Measurements from ENCODE around the gene ABHD15.
A peak's percentile ranks its signal among the peaks of the same experiment; 100 is the strongest.

The ABHD15 gene

DNA sequence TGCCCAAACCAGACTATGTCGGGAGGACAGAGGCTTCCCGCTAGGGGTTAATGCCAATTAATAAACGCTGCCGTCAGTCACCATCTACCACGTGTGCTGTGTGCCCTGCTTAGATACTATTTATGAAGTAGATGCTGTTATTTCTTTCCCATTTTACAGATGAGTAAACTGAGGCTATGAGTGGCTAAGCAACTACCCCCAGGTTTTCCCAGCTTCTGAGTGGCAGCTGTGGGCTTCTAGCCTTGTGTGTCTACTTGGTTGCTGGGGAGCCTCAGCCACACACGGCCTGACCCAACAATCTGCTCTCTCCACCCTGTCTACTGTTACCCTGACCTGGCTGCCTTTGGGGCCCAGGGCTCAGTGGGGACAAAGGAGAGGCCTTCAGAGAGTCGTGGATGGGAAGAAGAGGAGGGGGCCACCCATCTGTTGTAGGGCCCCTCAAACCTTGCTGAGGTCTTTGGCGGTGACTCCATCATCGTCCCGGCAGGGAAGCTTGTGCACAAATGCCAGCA is 15.5 kb upstream of the ABHD15 start:
- DNase-seq (ENCODE audit: low spot score) = no peak

DNA sequence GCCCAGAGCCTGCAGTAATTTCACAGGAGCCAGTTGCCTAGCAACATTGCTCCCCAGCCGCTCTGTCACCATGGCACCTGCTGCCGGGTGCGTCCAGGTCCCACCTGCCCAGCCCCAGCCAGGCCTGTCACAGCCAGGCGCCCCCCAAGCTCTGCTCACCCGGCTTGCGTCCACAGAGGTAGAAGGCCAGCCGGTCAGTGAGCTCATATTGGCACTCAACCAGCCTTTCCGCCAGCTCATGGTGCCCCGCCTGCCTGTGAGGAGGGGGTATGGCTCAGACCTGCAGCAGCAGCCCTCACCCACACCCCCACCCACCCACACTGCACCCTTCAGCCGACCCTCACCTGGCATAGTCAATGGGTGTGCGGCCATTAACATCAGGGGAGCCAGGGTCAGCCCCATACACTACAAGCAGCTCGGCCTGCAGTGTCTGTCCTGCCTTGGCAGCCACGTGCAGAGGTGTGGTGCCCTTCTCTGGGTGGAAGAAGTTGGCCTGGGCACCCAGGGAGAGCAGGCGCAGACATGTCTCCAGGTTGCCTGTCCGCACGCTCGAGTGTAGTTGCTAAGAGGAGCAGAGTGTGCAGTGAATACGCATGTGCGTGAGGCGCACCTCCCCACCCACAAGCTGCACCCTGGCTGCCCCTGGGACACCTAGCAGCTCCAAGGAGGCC is 14.9 kb upstream of the ABHD15 start:
- no peak for DNase-seq (ENCODE audit: low spot score)

DNA sequence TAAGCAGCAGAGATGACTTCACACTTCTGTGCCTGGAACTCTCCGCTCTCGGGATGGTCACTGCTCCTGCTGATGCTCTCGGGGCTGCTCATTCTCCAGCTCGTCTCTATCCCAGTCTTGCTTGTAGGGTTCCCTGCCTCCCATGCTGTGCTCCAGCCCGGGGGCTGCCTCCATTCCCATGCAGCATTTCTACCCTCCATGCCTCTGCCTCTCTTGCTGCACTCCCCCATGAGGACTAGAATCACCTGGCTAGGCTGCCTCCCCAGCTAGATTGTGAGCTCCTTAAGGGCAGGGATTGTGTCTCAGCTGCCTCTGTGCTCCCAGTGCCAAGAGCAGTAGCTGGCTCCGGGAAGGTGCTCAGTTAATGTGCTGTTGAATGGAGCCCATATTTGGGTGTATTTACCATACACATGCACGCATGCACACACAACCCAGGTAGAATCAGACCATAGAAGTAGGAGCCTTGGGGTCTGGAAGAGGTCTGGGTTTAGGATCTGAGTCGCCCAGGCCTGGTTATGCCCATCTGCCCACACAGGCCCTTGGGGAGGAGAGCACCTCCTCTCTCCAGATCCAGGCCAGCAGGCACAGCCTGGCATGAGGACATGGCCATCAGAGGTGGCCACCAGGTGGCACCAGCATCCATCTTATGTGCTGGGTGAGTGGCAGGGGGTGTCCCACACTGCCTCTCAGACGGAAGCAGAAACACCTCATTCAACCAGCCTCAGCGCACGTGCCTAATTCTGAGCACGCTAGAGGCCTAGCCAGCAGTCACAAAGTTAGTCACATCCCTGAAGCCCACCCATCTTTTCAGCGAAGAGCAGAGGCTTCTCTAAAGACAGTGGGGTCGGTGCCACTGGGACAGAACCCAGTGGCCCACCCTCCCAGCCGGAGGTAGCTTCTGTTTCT is 13.3 kb upstream of the ABHD15 start:
- peak; percentile 64 for DNase-seq (ENCODE audit: low spot score)

DNA sequence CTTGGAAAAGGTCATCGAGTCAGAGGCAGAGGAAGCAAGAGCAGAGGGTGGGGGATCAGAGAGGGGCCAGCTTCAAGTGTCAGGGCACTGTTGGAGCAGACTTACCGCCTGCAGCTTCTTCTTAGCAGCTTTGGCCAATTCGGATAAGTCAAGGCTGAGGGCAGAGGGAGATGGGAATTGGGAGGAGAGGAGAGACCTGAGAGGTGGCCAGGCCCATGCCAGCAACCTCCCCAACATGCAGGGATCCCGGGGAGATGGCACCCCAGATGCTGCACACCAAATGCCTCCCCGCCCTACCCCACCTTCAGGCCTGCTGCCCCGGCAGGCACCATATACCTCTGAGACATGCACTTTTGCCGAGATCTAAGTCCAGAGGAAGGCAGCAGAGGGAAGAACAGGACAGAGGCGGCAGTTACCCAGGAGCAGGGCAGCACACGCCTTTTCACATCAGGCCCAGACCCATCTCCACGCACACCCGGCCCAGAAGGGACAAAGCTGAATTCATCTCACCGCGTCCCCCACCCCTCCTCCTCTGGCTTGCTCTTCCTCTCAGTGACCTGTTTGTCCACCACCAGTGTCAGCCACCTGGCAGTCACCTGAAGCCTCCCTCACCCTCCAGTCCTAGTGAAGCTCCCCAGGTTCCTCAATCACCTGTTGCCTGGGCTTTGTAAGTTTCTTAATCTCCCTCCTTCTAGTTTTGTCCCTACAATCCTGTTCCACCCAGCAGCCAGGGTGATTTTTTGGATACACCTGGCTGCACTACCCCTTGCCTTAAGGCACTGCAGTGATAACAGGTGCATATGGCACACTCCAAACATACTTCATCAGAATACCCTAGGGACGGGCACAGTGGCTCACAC is 12.0 kb upstream of the ABHD15 start:
- DNase-seq (ENCODE audit: low spot score) = no peak

DNA sequence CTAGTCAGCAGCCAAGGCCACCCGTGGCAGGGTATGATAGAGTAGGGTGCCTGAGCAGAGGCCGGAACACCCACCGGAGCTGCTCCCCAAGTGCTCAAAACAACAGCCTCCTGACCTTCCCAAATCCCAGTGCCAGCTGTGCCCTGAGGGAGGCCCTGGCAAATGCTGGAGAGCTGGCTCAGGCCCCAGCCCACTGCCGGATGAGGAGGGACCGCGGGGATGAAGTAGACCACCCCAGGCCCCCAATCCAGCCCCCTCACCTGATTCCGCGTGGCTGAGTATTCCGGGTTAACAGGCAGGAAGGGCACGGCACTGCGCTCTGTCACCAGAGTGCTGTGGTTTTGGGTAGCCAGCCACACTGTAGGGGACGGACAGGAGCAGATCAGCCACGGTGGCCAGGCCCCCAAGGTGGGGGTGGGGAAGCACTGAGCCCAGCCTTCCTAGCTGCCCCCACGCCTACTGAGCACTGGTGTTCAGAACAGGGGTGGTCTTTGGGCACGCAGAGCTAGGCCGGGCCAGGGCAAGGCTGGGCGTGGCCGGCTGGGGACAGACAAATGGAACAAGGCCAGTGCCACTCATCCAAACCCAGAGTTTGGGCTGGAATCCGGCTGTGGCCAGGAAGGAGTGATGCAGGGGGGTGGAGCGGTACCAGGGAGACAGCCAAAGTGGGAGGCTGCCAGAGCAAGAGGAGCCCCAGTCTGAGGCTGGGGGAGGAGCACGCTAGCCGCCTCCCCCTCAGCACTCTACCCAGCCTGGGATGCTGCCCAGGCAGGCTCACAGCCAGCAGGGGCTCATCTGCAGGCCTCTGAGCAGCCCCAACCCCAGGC is 10.8 kb upstream of the ABHD15 start:
- no peak for DNase-seq (ENCODE audit: low spot score)

DNA sequence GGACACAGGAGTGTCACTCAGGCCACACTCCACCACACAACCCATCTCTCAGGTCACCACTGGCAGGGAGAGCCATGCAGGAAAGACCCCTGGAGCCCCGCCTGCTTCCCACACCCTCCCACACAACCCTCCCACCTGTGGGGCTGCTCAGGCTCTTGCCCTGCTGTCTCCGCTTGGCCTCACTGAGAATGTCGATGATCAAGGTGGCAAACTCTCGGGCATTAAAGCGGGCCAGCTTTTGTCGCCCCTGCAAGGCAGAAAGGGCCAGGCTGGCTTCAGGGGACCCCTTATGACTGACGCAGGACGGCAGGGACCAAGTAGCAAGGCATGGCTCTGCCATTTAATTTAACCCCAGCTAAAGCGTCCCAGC is 10.1 kb upstream of the ABHD15 start:
- DNase-seq (ENCODE audit: low spot score) = no peak

DNA sequence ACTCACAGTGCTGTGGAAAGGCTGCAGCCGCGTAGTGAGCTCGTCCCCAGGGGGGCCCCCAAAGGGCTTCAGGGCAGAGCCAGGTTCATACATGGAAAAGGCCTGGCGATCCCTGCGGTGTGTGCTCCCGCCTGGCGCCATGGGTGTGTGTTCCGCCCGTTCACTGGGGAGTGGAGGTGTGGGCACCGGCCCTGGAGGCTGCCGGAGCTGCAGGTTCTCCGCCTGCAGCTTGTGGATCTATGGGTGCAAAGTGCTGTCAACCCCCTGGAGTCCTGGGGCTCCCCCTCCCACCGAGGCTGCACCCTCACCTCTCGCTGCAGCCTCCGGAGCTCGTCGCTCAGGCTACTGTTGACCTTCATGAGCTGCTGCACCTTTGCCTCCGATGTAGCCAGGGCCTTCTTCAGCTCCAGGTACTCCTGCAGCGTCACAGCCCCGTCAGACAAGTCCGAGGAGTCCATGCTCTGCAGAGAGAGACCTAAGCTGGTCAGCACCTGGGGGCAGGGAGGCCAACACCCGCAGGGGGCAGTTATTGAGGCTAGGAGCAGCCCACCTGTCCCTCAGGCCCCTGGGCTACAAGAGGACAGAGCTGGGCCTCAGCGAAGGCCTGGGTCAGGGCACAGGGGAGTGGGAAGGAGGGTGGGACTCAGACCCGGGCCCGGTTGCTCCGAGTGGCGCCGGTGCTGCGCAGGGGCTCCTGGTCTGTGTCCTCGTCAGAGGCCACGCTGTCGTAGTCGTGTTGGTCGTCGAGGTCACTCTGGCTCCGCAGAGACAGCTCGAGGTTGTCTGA is 9.6 kb upstream of the ABHD15 start:
- no peak for DNase-seq (ENCODE audit: low spot score)

DNA sequence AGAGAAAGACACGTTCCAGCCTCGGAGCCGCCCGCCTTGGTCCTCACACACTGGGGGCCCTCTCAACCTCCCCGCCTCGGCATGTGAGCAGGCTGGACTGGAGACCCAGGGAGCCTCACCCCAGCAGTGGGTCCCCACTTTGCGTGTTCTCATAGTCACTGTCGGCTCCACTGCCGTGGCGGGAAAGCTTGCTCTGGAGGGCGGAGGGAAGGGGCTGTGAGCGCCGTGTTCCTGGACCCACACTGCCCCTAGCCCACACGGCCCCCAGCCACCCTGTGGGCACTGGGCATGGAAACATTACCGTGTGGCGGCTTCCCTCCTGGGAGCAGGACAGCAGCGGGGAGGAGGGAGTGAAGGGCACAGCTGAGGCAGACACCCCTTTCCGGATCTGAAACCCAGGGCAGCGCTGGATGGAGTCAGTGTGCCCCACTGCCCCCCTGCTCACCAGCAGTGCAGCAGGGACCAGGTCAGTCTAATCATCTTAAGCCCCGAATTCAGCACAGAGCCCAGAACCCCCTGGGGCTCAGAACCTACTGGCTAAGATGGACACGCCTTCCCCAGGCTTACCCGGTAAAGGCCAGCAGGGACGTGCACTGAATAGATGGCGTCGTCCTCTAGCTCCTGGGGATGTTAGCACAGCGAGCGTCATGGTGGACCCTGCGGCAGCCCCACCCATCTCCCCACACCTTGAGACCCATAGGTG is 8.8 kb upstream of the ABHD15 start:
- DNase-seq (ENCODE audit: low spot score) = no peak

DNA sequence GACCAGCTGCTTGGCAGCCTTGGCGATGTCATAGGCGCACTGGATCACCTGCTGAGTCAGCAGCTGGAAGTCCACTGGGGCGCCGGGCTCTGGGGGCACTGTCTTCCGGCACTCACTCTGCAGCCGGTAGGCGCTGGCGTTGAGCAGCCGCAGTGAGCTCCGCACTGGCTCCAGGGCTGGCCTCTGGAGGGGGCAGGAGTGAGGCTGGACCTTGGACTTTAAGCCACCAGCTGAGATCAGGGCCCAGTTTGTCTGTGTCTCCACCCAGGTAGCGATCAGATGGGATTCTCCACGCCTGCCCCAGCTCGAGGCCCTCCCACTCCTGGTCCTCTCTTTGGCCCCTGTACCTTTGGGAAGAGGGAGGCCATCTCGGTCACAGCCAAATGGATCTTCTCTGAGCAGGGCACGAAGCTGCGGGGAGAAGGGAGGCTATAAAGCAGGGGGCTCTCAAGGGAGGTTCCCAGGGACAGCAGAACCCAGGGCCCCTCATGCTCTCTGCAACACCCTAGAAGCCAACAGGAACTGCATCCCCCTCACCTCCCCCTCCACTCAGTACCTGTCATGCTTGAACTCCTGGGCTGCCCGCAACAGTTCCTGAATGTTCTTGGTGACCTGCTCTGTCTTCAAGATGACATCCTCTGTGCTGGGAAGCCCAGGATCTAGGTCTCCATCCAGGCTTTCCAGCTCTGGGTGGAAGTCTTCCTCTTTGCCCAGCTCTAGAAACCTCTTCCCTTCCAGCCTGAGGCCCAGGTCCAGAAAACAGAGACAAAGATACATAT is 8.1 kb upstream of the ABHD15 start:
- DNase-seq (ENCODE audit: low spot score) = no peak

DNA sequence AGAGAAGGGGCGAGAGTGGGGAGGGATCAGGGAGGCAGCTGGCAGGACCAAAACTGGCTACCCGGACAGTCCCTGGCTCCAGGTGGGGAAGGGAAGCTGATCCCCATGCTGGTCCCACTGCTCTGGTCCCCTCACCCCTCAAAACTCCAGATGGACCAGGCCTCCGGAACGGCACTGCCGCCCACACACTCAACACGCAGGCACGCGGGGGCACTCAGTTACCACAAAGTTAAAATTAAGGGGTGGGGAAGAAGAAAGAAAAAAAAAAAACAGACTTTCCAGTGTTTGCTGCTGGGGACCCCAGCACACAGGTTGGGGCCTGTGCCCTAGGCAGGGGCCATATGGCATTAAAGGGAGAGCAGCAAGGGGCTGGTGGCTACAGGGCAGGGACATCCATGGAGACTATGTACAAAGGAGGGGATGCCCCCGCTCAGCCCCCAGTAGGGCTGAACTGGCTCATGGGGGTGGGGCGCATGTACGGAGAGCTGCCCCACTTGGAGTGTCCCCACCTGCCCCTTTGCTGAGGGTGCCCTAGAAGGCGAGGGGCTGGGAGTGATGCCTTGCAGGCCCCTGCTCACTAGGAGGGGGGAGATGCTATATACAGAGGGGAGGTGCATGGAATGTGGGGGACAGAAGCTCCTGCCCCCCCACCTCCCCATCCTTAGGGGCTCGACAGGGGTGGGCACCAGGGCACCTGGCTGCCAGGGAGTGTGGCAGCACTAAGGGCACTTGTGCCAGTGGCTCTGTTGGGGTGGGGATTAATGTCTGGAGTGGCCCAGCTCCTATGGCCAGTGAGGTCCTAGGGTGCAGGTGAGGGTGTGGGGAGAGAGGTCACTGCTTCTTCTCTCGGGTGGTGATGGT is 7.3 kb upstream of the ABHD15 start:
- no peak for DNase-seq (ENCODE audit: low spot score)

DNA sequence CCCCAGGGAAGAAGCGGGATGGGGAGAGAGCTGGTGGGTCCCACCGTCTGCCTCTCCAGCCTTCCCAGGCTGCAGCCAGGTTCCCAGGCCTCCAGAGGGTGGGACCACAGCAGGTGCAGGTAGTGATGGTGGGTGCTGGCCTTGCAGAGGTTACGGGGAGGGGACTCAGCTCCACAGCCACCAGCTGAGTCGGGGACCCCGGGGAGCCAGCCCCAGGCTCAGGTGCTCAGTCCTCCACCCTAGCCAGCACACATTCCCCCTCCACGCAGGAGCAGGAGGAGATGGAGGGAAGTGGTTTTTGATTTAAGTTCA is 6.7 kb upstream of the ABHD15 start:
- no peak for DNase-seq (ENCODE audit: low spot score)

DNA sequence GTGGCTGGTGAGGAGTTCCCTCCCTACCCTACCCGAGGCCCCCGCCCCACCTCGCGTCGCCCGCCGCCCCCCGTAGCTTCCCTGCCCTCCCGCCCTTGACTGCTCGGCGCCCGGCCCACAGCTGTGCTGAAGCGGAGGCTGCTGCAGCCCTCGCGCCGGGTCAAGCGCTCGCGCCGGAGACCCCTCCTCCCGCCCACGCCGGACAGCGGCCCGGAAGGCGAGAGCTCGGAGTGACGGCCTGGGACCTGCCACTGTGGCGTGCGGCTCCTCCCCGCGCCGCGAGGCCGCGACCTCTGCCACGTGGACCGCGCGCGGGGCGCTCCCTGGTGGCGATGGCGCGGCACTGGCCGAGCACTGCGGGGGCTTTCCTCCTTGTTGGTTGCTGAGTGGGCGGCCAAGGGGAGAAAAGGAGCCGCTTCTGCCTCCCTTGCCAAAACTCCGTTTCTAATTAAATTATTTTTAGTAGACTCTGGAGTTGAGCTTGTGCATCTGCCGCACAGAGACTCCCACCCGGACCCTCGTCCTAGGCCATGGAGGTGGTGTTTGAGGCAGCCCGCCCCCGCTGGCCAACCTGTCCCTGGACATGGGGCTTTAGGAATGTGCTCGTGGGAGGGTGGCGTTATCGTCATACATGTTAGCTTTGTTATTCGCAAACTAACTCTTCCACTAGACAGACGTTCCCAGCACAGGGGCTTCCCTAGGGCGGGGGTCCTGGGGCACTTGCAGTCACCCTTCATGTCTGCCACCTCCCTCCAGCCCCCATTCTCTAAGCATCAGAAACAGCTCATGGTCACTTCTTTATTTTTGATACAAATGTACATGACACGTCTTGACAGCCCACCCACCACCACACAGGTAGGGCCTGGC is 6.1 kb upstream of the ABHD15 start:
- DNase-seq (ENCODE audit: low spot score) = no peak

DNA sequence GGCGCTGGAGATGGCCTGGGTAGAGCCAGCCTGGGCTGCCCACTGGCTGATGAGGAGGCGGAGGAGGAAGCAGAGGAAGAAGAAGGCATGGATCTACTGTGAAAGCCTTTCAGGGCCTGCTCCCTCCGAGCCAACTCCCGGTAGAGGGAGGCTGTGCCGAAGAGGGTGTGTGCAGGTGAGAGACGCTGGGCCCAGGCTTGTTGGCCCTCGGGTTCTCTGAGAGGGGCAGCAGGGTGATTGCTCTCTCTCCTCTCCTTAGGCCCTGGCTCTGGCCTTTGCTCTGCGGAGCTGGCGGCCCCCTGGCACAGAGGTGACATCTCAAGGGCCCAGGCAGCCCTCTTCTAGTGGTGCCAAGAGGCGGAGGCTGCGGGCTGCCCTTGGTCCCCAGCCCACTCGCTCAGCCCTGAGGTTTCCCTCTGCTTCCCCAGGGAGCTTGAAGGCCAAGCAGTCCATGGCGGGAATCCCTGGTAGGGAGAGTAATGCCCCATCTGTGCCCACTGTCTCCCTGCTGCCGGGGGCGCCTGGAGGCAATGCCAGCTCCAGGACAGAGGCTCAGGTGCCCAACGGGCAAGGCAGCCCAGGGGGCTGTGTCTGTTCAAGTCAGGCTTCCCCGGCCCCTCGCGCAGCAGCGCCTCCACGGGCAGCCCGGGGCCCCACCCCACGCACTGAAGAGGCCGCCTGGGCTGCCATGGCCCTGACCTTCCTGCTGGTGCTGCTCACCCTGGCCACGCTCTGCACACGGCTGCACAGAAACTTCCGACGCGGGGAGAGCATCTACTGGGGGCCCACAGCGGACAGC is 5.2 kb upstream of the ABHD15 start:
- DNase-seq (ENCODE audit: low spot score) = no peak

DNA sequence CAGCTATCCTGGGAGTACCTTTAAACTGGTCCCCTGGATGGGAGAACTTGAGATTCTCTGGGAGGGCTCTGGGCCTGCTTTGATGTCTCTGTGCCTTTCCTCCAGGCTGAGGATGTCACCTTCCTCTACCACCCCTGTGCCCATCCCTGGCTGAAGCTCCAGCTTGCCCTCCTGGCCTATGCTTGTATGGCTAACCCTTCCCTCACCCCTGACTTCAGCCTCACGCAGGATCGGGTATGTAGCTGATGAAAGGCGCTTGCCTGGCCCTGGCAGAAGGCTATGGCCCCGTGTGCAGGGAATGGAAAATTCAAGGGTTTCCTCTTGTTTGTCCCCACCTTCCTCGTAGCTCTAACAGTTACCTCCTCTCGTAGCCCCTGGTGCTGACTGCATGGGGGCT is 4.6 kb upstream of the ABHD15 start:
- no peak for DNase-seq (ENCODE audit: low spot score)

DNA sequence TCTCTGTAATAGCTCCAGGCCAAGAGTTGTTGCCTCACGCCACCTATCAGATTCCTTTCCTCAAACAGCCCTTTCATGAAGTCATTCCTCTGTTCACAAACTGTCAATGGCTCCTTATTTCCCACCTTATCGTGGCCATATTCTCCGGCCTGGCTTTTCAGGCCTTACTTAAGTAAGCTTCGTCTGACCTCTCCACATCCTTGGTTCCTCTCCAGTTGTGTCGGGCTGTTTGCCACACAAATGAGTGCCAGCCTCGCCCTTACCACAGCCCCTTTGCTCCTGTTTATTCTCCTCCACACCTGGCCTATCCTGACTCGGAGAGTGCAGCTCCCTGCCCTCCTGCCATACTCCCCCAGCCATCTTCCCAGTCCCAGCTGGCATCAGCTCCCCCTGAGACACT is 3.7 kb upstream of the ABHD15 start:
- DNase-seq (ENCODE audit: low spot score) = no peak

DNA sequence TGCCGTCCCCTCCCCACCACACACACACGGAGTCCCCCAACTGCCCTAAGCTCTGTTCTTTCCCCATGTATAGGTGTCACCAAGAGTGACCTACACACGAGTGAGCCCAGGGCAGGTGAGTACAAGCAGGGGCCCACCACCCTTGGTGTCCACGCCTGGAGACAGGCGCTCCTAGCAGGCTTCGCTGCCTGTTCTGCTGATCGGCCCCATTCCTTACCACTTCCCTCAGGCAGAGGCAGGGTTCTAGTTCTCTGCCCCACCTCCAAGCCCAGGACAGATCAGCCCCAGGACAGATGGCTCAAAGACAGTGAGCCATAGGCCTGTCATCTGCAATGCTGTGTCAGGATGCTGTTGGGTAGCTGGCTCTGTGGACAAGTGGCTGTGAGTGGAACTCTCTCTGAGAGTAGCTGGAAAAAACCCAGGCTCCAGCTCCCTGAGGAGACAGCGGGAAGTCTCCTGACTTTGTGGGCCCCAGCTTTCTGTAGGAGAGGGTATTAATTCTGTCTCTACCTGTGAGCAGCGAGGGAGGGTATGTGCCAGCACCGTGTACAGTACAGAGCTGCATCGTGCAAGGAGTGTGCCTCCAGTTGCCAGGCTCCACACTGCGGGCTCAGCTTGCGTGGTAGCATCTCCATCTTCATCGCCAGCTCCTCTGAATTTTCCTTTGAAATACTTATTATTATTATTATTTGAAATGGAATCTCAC is 2.6 kb upstream of the ABHD15 start:
- no peak for DNase-seq (ENCODE audit: low spot score)

All from hematopoietic multipotent progenitor cell treated with erythropoietin and hydrocortisone succinate and interleukin-3 and kit ligand, for 15 days (in vitro differentiated cells).